GM21423 (cell line): ENCODE results near the gene ZBED5.
"Not testable (repeated sequence)": the region's sequence is repeated elsewhere in the genome, so short reads cannot be mapped to it uniquely, and the experiment has no call there.

Source experiments
- ATAC-seq: cut with Tn5 transposase; IDR thresholded peaks from one replicate; pipeline ENCODE4 v1.9.1; 2021; ENCODE audit warnings: mild to moderate bottlenecking, moderate library complexity; ENCODE audit not compliant: unreplicated experiment

Gene ZBED5

DNA sequence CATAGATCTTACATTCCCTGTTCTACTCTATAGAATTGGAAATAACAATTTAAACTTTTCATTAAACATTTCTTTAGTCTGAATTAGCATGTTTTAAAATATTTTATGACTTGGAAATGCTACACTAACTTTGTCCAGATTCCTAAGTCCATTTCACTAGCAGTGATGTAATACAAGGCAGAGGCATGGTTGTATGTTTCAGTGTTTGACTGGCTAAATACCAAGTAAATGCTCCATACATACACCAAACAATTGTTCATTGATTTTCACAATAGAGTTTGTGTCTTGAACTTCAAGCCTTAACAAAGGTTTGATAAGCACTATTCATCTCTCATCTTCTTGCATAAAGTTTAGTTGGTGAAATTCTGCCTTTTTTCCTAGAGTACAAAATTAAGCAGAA is 13.5 kb downstream of the ZBED5 start:
- ATAC-seq = no peak

DNA sequence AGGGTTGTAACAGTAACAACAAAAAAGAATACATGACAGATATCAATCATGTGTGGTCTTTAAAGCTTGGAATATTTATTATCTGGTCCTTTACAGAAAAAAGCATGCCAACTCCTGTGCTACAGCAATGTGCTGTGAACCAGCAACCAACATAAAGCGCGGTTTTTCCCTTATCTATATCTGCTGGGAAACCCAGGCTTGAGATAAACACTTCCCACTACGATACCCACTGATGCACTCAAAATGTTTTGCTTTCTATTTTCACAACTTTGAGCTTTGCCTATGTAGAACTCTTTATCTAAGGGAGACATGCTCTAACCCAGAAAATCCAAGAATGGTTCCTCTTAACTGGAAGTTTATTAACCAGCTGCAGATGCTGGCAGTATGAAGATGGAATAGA is 19.0 kb downstream of the ZBED5 start:
- ATAC-seq = no peak

DNA sequence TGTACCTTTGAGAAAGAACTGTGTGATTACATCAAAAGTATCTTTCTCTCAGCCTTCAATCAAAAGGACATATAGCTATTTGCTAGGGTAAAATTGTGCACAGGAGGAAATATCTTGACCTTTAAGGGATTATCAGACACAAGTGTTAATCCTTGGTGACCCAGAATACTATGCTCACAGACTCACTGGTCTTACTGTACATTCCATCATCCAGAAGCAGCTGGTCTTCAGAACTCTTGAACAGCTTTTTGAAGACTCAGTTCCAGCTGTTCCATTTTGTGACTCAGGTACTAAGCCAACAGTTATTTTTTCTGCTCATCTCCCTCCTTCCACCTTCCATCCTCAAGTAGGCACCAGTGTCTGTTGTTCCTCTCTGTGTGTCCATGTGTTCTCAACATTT is 19.8 kb downstream of the ZBED5 start:
- ATAC-seq = no peak

DNA sequence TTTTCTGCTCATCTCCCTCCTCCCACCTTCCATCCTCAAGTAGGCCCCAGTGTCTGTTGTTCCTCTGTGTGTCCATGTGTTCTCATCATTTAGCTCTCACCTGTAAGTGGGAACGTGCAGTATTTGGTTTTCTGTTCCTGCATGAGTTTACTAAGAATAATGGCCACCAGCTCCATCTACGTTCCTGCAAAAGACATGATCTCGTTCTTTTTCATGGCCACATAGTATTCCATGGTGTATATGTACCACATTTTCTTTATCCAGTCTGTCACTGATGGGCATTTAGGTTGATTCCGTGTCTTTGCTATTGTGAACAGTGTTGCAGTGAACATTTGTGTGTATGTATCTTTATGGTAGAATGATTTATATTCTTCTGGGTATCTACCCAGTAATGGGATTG is 21.0 kb downstream of the ZBED5 start:
- not testable (repeated sequence) for ATAC-seq

- ATAC-seq = no peak
These were observed 28.7 kb downstream of the ZBED5 start for GRCh38 chr11:10829139-10829538.

GRCh38 chr11:10828402-10828801 is 29.5 kb downstream of the ZBED5 start:
- no peak for ATAC-seq

DNA sequence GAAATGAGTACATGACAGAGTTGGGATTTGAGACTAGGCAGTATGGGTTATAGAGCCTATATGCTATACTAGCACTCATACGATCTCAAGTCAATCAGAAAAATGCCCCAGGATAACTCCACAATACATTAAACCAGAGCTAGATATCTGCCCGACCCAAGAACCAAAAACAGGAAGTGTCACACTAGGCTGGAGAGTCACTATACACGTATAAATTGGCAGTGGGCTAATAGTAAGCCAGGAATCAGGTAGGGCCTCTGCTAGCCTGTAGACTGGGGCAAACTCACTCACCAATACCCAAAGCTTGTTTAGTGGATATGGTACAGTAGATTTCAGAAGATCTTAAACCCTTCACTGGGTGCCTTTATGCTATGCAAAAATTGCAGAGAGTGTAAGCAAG is 33.0 kb downstream of the ZBED5 start:
- ATAC-seq = peak; percentile 71

GRCh38 chr11:10823152-10823579 is 34.7 kb downstream of the ZBED5 start:
- ATAC-seq = no peak

- ATAC-seq = not testable (repeated sequence)
These were observed 35.4 kb downstream of the ZBED5 start for GRCh38 chr11:10822491-10822890.

DNA sequence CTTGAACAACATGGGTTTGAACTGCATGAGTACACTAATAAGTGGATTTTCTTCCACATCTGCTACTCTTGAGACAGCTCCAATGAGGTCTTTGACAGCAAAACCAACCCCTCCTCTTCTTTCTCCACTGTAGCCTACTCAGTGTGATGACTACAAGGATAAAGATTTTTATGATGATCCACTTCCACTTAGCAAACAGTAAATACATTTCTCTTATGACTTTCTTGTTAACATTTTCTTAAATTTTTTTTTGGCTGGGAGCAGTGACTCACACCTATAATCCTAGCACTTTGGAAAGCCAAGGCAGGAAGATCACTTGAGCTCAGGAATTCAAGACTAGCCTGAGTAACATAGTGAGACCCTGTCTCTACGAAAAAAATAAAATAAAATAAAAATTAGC is 39.3 kb downstream of the ZBED5 start:
- no peak for ATAC-seq

DNA sequence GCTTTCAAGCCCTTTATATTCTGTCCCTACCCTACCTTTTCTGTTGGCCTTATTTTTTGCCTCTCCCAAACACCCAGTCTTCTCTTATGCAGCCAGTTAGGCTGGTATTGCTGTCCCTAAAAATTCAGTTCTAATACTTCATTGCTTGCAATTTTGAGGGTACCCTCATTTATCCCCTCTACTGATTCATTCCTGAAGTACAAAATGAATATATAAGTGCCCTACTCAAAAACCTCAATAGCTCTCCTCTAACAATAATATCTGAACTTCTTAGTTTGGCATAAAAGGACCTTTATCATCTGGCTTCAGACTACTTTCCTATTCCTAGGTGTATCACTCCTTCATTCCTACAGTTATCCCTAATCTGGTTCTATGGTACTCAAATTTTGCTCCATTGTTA is 43.9 kb downstream of the ZBED5 start:
- no peak for ATAC-seq

DNA sequence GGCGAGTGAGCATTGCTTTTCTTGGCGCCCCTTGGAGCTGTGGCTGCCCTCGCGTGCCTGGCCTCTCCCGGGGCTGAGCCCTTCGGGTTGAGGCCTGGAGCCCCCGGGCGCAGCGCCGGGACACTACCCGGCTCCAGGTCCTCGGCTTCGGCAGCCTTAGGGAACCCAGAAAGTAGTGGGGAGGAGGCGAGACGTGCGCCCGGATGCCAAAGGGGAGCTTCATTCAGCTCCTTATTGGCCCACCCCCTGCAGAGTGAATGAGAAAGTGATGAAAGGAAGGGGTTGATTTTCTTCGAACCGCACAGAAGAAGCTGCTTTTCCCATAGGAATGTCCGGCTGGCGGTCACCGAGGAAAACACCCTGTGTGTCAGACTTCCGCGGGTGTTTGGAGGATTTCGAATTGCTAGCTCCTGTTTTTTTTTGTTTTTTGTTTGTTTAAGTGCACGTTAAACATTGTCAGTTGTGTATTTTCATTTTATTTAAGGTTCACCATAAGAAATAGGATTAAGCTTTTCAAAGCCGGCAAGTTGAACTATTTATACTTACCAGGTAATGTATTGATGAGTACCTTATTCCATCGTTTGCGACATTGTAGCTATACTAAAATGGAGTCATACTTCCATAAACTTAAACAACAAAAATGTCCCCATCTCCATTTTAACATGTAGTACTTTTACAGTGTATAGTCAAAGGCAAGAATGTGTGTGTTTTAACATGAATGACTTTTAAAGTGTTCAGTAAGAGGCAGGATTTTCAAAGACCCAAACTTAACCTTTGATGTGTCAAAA is 48.3 kb downstream of the ZBED5 start:
- ATAC-seq = peak; percentile 16

GRCh38 chr11:10808553-10809372 is 49.1 kb downstream of the ZBED5 start, which contains the start of gene EIF4G2:
Gene EIF4G2, minus strand, starts transcription at chr11:10808926.
- ATAC-seq = peak; percentile 93

GRCh38 chr11:10808235-10808552 is 49.7 kb downstream of the ZBED5 start:
- no peak for ATAC-seq

DNA sequence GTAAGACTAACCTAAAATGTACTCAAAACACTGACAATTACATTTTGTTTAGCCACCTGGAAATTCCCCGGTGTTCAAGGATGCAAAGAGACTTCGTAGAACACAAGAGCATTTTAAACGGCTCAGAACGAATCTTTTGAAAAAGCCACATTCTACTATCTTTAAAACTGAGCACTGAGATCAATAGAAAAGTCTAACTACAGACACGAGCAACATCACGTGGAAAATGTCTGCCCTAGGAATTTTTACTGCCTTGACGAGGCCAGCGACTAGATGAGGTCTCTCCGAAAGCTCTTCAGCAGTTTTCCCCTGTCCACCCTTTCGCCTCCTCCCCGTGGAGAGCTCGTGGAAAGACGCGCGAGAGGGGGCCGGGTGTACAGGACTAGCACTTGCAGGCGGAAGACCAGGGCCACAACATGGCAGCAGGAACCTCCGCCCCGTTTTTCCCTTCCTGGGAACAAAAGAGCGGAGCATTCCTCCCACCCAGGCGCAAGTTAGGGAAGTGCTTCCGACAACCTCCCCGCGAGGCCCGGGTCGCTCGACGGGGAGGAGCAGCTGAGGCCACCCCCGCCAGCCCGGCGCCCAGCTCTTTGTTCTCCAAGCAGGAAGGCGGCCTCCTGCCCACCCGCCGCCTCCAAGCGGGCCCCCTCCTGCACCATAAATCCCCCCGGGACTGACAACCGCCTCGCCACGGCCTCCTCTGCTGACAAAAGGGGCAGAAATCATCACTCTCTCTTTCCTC is 50.2 kb downstream of the ZBED5 start:
- ATAC-seq = peak; percentile 6

GRCh38 chr11:10806206-10806605 is 51.6 kb downstream of the ZBED5 start:
- ATAC-seq = no peak

- no peak for ATAC-seq
These were observed 52.1 kb downstream of the ZBED5 start for GRCh38 chr11:10805741-10806140.

DNA sequence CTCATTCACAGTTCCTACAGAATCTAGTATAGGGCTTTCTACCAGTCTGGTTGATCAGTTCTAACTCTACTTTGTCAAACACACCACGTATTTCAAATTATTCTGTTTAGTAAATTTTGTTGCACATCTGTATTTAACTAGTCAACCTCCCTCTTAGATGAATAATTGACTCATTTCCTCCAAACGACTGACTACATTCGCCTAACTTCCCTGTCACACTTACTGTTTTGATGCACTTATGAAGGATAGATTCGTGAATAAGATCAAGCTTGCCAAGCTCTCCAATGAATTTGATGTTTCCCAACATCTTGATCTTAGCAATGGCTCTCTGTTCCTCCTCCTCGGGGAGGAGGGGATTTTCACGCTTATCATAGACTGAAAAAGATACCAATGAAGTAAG is 54.2 kb downstream of the ZBED5 start:
- no peak for ATAC-seq
